ENCODE data around the gene SLC8A3. TPM values are rescaled to one million over a fixed set of nuclear protein-coding genes. Genes with fewer than 3 reads are reported as not detected.

Gene SLC8A3
- total RNA-seq, 4 donors from 2014 or later = 0.21 to 0.76 TPM; not detected in 2

GRCh38 chr14:70043001-70043400 lies 145.8 kb downstream of the SLC8A3 start:
- Histone ChIP-seq H3K27ac (no peak overlapping the region), H3K4me1 (no peaks in the 10 kb centered on the region), H3K4me3 (no peak overlapping the region), H3K9me3 (no peaks in the 10 kb centered on the region), H3K36me3 (no peaks in the 10 kb centered on the region), H3K27me3 (no peaks in the 10 kb centered on the region)
- no peak for DNase-seq (ENCODE audit: low spot score in 2 of 2)
- TF ChIP-seq POLR2AphosphoS5 (IDR thresholded peaks at IDR 0.05) (no peak), CTCF (IDR thresholded peaks at IDR 0.05) (no peak), EP300 (IDR thresholded peaks at IDR 0.05) (no peak), POLR2A (IDR thresholded peaks at IDR 0.05) (no peak)
- 89% methylated on average over 2 of the region's 2 CpGs for WGBS

DNA sequence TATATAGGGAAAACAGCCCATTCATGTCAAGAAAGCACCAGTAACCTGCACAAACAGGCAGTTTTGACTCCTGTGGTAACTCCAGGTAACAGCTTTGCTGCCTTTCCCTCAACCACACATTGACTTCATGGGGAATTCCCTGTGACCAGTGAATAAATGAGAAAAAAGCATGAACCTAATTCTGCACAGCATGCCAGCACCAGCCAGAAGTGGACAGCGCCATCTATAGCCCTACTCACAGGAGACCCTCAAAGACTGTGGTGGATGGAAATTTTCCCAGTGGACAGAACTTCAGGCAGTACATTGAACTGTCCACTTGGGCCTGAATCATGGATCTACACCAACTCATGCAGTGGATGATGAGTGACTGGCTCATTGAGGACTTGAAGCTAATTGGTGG lies 152.1 kb downstream of the SLC8A3 start:
- no peak for DNase-seq (ENCODE audit: low spot score in 2 of 2)
- Histone ChIP-seq H3K9me3 (no peaks in the 10 kb centered on the region), H3K4me1 (no peaks in the 10 kb centered on the region), H3K27ac (no peak overlapping the region), H3K36me3 (no peaks in the 10 kb centered on the region), H3K27me3 (no peaks in the 10 kb centered on the region), H3K4me3 (no peak overlapping the region)
- TF ChIP-seq EP300 (IDR thresholded peaks at IDR 0.05) = no peak
- 67% methylated on average over 1 of the region's 1 CpG for WGBS

GRCh38 chr14:70034257-70034656 lies 154.5 kb downstream of the SLC8A3 start:
- H3K27me3 ChIP-seq = peaks cover 1% of the 10 kb centered on the region
- 89% methylated on average over 3 of the region's 3 CpGs for WGBS

GRCh38 chr14:70033561-70033960 lies 155.2 kb downstream of the SLC8A3 start:
- Histone ChIP-seq H3K27ac (no peak overlapping the region), H3K4me1 (no peaks in the 10 kb centered on the region), H3K4me3 (no peak overlapping the region), H3K36me3 (no peaks in the 10 kb centered on the region), H3K9me3 (no peaks in the 10 kb centered on the region), H3K27me3 (peaks cover 7% of the 10 kb centered on the region)
- TF ChIP-seq EP300 (IDR thresholded peaks at IDR 0.05) (no peak), CTCF (IDR thresholded peaks at IDR 0.05) (no peak), POLR2AphosphoS5 (IDR thresholded peaks at IDR 0.05) (no peak), POLR2A (IDR thresholded peaks at IDR 0.05) (no peak)
- DNase-seq (ENCODE audit: low spot score in 2 of 2) = no peak
- 61% methylated on average over 2 of the region's 2 CpGs for WGBS

More at GRCh38 chr14:70034257-70034656, 154.5 kb downstream of the SLC8A3 start:
- no peak for TF ChIP-seq POLR2A (IDR thresholded peaks at IDR 0.05)
- TF ChIP-seq EP300 (IDR thresholded peaks at IDR 0.05) = no peak
- TF ChIP-seq CTCF (IDR thresholded peaks at IDR 0.05) = no peak
- TF ChIP-seq POLR2AphosphoS5 (IDR thresholded peaks at IDR 0.05) = no peak
- no peaks in the 10 kb centered on the region for H3K9me3 ChIP-seq
- H3K4me3 ChIP-seq = no peak overlapping the region
- no peak overlapping the region for H3K27ac ChIP-seq
- H3K36me3 ChIP-seq = no peaks in the 10 kb centered on the region
- no peaks in the 10 kb centered on the region for H3K4me1 ChIP-seq
- DNase-seq (ENCODE audit: low spot score in 2 of 2) = no peak

DNA sequence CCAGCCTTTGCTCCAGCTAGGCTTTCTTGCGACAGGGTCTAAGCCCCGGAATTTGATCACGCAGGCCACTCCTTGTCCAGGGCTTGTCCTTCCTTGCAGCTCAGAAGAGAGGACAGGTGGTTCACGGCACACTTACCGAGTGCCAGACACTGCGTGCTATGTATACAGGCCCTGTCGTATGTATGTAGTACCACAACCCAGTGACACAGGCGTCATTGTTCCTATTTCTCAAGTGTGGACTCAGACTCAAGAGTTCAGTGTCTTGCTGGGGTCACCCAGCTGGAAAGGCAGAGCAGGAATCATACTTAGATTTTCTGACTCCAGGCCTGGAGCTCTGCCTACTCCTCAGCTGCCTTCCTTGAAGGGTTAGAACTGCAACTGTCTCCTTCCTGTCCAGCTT lies 155.6 kb downstream of the SLC8A3 start:
- no peak for DNase-seq (ENCODE audit: low spot score in 2 of 2)
- Histone ChIP-seq H3K36me3 (no peaks in the 10 kb centered on the region), H3K27me3 (peaks cover 10% of the 10 kb centered on the region), H3K4me3 (no peak overlapping the region), H3K9me3 (no peaks in the 10 kb centered on the region), H3K27ac (no peak overlapping the region), H3K4me1 (no peaks in the 10 kb centered on the region)
- whole genome bisulfite sequencing = 90% methylated on average over 4 of the region's 8 CpGs
- TF ChIP-seq CTCF (IDR thresholded peaks at IDR 0.05) (no peak), EP300 (IDR thresholded peaks at IDR 0.05) (no peak), POLR2A (IDR thresholded peaks at IDR 0.05) (no peak), POLR2AphosphoS5 (IDR thresholded peaks at IDR 0.05) (no peak)

DNA sequence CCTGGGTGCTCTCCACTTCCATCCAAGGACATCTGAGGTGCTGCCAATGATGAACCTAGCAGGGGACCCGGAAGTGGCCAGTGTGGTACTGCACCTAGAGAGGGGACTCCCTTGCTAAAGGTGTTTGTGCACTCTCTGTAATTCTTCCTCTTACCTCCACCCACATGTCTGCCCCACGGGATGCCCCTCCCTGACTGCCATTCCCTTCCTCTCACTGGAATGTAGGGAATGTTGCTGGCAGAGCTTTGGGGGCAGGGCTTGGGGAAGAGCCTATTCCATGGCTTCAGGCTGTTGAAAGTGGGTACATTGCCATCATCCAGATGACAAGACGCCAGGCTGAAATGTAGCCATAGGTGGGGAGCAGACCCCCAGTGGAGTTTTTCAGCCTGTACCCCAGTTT lies 156.3 kb downstream of the SLC8A3 start:
- TF ChIP-seq POLR2AphosphoS5 (IDR thresholded peaks at IDR 0.05) (no peak), CTCF (IDR thresholded peaks at IDR 0.05) (no peak), EP300 (IDR thresholded peaks at IDR 0.05) (no peak), POLR2A (IDR thresholded peaks at IDR 0.05) (no peak)

More for the DNA sequence above, 156.3 kb downstream of the SLC8A3 start:
- Histone ChIP-seq H3K27ac (no peak overlapping the region), H3K4me3 (no peak overlapping the region), H3K9me3 (no peaks in the 10 kb centered on the region), H3K4me1 (no peaks in the 10 kb centered on the region), H3K27me3 (peaks cover 15% of the 10 kb centered on the region), H3K36me3 (no peaks in the 10 kb centered on the region)
- no peak for DNase-seq (ENCODE audit: low spot score in 2 of 2)
- WGBS = 40% methylated on average over 3 of the region's 3 CpGs
